KG1 (cell line): Measurements from ENCODE around the gene TBX10.
A peak's percentile ranks its signal among the peaks of the same experiment; 100 is the strongest.
"Not testable (repeated sequence)": the region's sequence is repeated elsewhere in the genome, so short reads cannot be mapped to it uniquely, and the experiment has no call there.

Experiments used
- DNase-seq: peaks from one replicate; lab custom pipeline; 2025; lab: John Stamatoyannopoulos, UW

Gene TBX10

GRCh38 chr11:67599149-67599548 is 40.4 kb downstream of the TBX10 start:
- no peak for DNase-seq

DNA sequence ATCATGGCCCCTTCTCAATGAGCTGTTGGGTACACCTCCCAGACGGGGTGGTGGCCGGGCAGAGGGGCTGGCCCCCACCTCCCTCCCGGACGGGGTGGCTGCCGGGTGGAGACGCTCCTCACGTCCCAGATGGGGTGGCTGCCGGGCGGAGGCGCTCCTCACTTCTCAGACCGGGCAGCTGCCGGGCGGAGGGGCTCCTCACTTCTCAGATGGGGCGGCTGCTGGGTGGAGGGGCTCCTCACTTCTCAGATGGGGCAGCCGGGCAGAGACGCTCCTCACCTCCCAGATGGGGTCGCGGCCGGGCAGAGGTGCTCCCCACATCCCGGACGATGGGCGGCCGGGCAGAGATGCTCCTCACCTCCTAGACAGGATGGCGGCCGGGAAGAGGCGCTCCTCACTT is 41.6 kb downstream of the TBX10 start:
- not testable (repeated sequence) for DNase-seq

DNA sequence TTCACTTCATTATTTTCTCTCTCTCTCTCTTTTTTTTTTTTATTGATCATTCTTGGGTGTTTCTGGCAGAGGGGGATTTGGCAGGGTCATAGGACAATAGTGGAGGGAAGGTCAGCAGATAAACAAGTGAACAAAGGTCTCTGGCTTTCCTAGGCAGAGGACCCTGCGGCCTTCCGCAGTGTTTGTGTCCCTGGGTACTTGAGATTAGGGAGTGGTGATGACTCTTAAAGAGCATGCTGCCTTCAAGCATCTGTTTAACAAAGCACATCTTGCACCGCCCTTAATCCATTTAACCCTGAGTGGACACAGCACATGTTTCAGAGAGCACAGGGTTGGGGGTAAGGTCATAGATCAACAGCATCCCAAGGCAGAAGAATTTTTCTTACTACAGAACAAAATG is 42.1 kb downstream of the TBX10 start:
- DNase-seq: not testable (repeated sequence)

- DNase-seq: no peak
Observed at GRCh38 chr11:67596753-67597300, 42.7 kb downstream of the TBX10 start.

GRCh38 chr11:67594480-67594879 is 45.1 kb downstream of the TBX10 start:
- DNase-seq: no peak

GRCh38 chr11:67593565-67593905 is 46.0 kb downstream of the TBX10 start:
- no peak for DNase-seq

GRCh38 chr11:67592880-67593564 is 46.5 kb downstream of the TBX10 start:
- no peak for DNase-seq

DNA sequence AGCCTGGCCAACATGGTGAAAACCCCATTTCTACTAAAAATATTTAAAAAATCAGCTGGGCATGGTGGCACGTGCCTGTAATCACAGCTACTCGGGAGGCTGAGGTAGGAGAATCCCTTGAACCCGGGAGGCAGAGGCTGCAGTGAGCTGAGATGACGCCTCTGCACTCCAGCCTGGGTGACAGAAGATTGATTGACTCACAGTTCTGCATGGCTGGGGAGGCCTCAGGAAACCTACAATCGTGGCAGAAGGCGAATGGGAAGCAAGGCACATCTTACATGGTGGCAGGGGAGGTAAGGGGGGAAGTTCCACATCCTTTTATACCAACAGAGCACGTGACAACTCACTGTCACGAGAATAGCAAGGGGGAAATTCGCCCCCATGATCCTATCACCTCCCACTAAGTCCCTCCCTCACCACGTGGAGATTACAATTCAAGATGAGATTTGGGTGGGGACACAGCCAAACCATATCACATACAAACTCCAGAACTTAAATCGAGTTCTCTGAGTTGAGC is 50.6 kb downstream of the TBX10 start:
- DNase-seq: not testable (repeated sequence)

DNA sequence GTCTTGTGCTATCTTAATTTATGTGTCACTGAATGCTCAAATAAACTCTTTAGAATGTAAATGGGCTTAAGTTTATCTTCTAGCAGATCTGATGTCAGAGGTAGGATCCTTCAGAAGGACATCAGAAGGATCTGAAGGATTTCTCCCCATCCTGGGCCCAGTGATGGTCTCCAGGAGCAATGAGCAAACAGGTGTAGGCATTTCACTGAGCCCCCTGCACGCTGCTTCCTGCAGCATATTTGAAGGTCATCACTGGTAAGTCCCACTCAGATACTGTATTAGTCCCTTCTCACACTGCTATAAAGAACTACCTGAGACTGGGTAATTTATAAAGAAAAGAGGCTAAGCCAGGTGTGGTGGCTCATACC is 51.4 kb downstream of the TBX10 start:
- DNase-seq: no peak

DNA sequence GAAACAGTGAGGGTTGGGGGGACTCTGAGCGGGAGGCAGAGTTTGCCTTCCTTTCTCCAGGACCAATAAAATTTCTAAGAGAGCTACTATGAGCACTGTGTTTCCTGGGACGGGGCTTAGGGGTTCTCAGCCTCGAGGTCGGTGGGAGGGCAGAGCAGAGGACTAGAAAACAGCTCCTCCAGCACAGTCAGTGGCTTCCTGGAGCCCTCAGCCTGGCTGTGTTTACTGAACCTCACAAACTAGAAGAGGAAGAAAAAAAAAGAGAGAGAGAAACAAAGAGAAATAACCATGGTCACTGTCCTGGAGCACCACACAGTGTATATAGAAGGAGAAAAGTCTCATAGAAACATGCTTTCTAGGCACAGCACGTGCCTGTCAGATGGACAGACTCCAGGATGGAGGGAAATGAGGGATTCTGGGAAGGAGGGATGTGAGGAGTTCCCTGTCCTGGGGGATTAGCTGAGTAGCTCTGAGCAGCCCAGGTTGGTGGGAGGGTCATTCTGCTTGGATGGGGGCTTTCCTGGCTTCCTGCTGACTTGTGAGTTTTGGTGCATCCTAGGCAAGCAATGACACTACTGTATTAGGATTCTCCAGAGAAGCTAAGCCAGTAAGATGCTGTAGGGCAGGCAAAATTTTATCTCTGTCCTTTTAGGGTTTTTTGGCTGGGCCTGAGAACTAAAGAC is 52.9 kb downstream of the TBX10 start:
- DNase-seq: no peak

DNA sequence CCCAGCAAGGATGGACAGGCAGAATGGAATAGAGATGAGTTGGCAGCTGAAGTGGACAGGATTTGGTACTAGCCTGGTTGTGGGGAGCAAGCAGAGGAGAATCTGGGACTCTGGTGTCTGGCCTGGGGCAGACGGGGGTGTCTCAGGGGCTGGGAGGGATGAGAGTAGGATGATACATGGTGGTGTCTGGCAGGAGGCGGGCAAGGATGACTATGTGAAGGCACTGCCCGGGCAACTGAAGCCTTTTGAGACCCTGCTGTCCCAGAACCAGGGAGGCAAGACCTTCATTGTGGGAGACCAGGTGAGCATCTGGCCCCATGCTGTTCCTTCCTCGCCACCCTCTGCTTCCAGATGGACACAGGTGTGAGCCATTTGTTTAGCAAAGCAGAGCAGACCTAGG is 53.7 kb downstream of the TBX10 start:
- DNase-seq: no peak

DNA sequence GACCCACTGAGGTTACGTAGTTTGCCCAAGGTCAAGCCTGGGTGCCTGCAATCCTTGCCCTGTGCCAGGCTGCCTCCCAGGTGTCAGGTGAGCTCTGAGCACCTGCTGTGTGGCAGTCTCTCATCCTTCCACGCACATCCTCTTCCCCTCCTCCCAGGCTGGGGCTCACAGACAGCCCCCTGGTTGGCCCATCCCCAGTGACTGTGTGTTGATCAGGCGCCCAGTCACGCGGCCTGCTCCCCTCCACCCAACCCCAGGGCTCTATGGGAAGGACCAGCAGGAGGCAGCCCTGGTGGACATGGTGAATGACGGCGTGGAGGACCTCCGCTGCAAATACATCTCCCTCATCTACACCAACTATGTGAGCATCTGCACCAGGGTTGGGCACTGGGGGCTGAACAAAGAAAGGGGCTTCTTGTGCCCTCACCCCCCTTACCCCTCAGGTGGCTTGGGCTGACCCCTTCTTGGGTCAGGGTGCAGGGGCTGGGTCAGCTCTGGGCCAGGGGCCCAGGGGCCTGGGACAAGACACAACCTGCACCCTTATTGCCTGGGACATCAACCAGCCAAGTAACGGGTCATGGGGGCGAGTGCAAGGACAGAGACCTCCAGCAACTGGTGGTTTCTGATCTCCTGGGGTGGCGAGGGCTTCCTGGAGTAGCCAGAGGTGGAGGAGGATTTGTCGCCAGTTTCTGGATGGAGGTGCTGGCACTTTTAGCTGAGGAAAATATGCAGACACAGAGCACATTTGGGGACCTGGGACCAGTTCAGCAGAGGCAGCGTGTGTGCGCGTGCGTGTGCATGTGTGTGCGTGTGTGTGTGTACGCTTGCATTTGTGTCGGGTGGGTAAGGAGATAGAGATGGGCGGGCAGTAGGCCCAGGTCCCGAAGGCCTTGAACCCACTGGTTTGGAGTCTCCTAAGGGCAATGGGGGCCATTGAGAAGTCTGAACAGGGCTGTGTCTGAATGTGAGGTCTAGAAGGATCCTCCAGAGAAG is 54.4 kb downstream of the TBX10 start:
- DNase-seq: no peak

DNA sequence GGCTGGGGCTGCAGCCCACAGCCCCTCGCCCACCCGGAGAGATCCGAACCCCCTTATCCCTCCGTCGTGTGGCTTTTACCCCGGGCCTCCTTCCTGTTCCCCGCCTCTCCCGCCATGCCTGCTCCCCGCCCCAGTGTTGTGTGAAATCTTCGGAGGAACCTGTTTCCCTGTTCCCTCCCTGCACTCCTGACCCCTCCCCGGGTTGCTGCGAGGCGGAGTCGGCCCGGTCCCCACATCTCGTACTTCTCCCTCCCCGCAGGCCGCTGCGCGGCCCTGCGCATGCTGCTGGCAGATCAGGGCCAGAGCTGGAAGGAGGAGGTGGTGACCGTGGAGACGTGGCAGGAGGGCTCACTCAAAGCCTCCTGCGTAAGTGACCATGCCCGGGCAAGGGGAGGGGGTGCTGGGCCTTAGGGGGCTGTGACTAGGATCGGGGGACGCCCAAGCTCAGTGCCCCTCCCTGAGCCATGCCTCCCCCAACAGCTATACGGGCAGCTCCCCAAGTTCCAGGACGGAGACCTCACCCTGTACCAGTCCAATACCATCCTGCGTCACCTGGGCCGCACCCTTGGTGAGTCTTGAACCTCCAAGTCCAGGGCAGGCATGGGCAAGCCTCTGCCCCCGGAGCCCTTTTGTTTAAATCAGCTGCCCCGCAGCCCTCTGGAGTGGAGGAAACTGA is 55.2 kb downstream of the TBX10 start:
- no peak for DNase-seq

GRCh38 chr11:67583247-67584204 is 56.0 kb downstream of the TBX10 start, which contains the start of gene GSTP1:
GSTP1 (plus strand) TSS chr11:67583812; CDS start chr11:67583844, 32 bp downstream.
- DNase-seq: peak; percentile 97

- DNase-seq: no peak
Observed at GRCh38 chr11:67582011-67582410, 57.6 kb downstream of the TBX10 start.

DNA sequence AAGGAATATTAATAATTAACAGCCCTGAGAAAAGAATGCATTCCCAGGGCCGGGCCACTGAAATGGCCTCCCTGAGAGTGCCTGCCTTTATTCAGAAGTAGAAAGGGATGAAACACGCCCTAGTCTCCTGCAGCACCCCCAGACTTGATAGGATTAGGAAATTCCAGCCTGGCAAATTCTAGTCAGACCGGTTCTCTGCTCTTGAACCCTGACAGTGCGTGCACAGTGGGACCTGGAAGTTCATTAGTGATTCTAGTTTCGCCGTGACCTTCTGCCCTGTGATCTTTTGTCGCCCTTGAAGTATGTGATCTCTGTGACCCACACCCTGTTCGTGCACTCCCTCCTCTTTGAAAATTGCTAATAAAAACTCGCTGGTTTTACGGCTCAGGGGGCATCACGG is 58.1 kb downstream of the TBX10 start:
- DNase-seq: no peak
